MCF 10A (cell line): ENCODE measurements around the gene KCTD14. TPM values are rescaled to one million over a fixed set of nuclear protein-coding genes. Genes with fewer than 3 reads are reported as not detected.

ENCODE experiments used
- BruUV-seq: library from RNA; stranded (reverse); fragments of 400-500 nt; replicated peaks from 2 replicates; lab custom pipeline; 2021; lab: Mats Ljungman, UMichigan
- CTCF ChIA-PET: fragments of 300-600 bp; sonication (Branson Sonifier 250); formaldehyde crosslinking; extraction: SDS; loops from one replicate; lab custom pipeline; 2021; ENCODE audit warnings: antibody characterized with exemption, inconsistent platforms; lab: Yijun Ruan, JAX
- POLR2A ChIA-PET: fragments of 300-600, 350-650 bp; sonication (Branson Sonifier 250); formaldehyde crosslinking; extraction: SDS; loops from one replicate; lab custom pipeline; 2020; ENCODE audit warnings: antibody characterized with exemption, inconsistent platforms; lab: Yijun Ruan, JAX
- DNase-seq: peaks from one replicate; pipeline ENCODE4 v3.0.0-alpha.2; 2018; ENCODE audit not compliant: unreplicated experiment
- H3K27ac Mint-ChIP-seq: one replicate; pipeline ENCODE4 v1.8.0; 2022; ENCODE audit warnings: mild to moderate bottlenecking, low read depth, mixed read lengths; ENCODE audit not compliant: unreplicated experiment
- H3K27me3 Mint-ChIP-seq: one replicate; pipeline ENCODE4 v1.8.0; 2022; ENCODE audit warnings: mixed read lengths; ENCODE audit not compliant: insufficient read depth, unreplicated experiment
- H3K36me3 Mint-ChIP-seq: one replicate; pipeline ENCODE4 v1.8.0; 2022; ENCODE audit warnings: mild to moderate bottlenecking, moderate library complexity, mixed read lengths; ENCODE audit not compliant: insufficient read depth, unreplicated experiment
- H3K4me1 Mint-ChIP-seq: one replicate; pipeline ENCODE4 v1.8.0; 2022; ENCODE audit warnings: mixed read lengths; ENCODE audit not compliant: insufficient read depth, unreplicated experiment
- H3K4me3 Mint-ChIP-seq: one replicate; pipeline ENCODE4 v1.8.0; 2022; ENCODE audit warnings: mild to moderate bottlenecking, moderate library complexity, mixed read lengths; ENCODE audit not compliant: unreplicated experiment
- H3K9me3 Mint-ChIP-seq: one replicate; pipeline ENCODE4 v1.8.0; 2022; ENCODE audit warnings: mixed read lengths; ENCODE audit not compliant: unreplicated experiment
- intact Hi-C: fragments of 100-400 bp; cut with micrococcal nuclease; formaldehyde crosslinking; loops from 2 replicates; pipeline ENCODE4 v1.14.1; 2022
- total RNA-seq: library from RNA; stranded (reverse); gene quantifications from 2 replicates; pipeline ENCODE4 v1.2.3, GENCODE V29; 2022
- TF ChIP-seq, protein P1 (sequence below): fragments of 200-600 bp; IDR thresholded peaks from one replicate; pipeline ENCODE4 v1.8.0; 2022; ENCODE audit warnings: antibody characterized with exemption, mild to moderate bottlenecking; ENCODE audit not compliant: unreplicated experiment

KCTD14 gene
- total RNA-seq, 1 experiment from 2014 or later: 2.2 TPM

DNA sequence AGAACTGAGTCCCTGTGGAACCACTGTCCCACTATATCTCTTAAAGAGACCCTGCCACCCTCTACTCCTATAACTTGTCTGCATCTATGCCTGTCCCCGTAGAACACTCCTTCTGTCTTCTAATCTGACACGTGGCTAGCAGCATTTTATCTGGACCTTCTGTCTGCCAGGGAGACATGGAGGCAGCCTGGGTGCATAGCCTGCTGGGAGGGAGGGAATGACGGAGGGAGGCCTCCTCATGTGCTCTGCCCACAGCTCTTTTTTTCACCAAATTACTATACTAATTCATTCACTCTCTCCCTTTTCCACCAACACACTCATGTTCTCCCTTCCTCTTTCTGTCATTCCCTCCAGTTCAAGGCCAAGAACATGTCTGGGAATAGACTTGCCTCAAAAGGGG, 33.0 kb upstream of the KCTD14 start:
- ChIA-PET CTCF (interaction anchor here (1.2 to 3.1 kb wide), 2 partner anchors 11 to 280 kb away, joined by 3 to 19 read pairs; no protein-coding TSS in a partner anchor), POLR2A (no interaction called here)
- Mint-ChIP-seq H3K27ac (no peak overlapping the region), H3K4me3 (no peak overlapping the region), H3K36me3 (peaks cover 6% of the 10 kb centered on the region), H3K4me1 (peaks cover 10% of the 10 kb centered on the region), H3K27me3 (no peaks in the 10 kb centered on the region), H3K9me3 (no peaks in the 10 kb centered on the region)
- BruUV-seq: no TSS peak
- TF ChIP-seq, protein P1, sequence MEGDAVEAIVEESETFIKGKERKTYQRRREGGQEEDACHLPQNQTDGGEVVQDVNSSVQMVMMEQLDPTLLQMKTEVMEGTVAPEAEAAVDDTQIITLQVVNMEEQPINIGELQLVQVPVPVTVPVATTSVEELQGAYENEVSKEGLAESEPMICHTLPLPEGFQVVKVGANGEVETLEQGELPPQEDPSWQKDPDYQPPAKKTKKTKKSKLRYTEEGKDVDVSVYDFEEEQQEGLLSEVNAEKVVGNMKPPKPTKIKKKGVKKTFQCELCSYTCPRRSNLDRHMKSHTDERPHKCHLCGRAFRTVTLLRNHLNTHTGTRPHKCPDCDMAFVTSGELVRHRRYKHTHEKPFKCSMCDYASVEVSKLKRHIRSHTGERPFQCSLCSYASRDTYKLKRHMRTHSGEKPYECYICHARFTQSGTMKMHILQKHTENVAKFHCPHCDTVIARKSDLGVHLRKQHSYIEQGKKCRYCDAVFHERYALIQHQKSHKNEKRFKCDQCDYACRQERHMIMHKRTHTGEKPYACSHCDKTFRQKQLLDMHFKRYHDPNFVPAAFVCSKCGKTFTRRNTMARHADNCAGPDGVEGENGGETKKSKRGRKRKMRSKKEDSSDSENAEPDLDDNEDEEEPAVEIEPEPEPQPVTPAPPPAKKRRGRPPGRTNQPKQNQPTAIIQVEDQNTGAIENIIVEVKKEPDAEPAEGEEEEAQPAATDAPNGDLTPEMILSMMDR: no peak
- no peak for DNase-seq
- intact Hi-C loops: no loop called here

DNA sequence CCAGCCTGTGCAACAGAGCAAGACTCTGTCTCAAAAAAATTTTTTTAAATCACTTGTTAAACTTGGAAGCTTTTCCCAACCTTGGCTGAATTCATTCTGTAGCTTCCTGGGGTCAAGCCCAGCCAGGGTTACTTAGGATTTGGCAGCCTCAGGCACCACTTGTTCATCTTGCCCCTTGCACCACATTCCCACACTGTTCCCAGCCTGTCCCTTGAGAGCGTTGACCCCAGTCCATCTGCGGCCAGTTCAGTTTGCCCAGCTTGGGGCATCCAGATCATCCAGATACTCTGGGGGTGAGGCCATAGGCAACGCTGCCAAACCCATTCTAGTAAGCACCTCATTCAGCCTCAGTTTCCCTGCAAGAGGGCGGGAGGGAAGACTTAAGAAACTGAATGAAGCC, 31.9 kb upstream of the KCTD14 start:
- Mint-ChIP-seq H3K27me3 (no peaks in the 10 kb centered on the region), H3K36me3 (peaks cover 4% of the 10 kb centered on the region), H3K4me1 (peaks cover 13% of the 10 kb centered on the region), H3K9me3 (no peaks in the 10 kb centered on the region), H3K27ac (no peak overlapping the region), H3K4me3 (no peak overlapping the region)
- BruUV-seq: no TSS peak
- ChIA-PET CTCF (interaction anchor here (1.2 to 3.1 kb wide), 5 partner anchors 10 to 279 kb away, joined by 3 to 19 read pairs (median 5); no protein-coding TSS in a partner anchor), POLR2A (interaction anchor here (0.8 to 1.7 kb wide), 3 partner anchors 15 to 60 kb away, joined by 3 to 5 read pairs (median 3); partner anchors contain the start of genes INTS4 and NDUFC2)
- no peak for DNase-seq
- intact Hi-C loops: no loop called here
- TF ChIP-seq, protein P1: no peak

DNA sequence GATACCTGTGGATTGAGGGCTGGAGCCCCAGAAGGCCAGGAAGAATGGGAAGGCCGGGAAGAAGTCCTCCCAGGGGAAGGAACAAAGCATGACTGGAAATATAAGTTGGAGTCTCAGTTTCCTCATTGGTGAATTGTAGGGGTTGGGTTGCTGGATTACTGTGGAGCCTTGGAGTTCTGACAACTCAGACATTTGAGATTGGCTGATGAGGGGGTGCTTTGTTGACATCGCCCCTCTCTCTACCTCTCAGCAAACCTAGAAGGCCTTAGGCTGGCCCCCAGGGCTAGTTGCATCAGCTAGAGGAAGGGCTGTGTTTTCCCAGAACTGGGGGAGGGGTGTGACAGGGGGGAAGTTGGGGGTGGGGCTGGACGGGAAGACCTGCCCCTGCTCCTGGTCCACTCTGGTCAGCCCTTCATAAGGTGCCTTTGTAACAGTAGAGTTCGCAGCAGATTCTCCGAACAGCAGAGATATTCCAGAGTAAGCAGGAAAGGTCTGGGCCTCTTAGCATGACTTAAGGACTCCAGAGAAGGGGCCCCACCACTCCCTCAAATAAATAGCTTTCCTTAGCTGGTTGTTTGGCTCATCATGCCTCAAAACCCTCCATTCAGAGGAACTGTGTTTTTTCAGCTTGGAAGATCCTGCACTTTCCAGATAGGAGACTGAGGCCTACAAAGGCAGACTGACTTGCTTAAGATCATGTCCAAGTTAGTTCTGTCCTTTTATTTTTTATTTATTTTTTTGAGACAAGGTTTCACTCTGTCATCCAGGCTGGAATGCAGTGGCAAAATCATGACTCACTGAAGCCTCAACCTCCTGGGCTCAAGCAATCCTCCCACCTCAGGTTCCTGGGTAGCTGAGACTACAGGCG, 28.1 kb upstream of the KCTD14 start:
- Mint-ChIP-seq H3K27ac (peak overlapping the region; percentile 79), H3K9me3 (no peaks in the 10 kb centered on the region), H3K4me1 (peaks cover 15% of the 10 kb centered on the region), H3K36me3 (no peaks in the 10 kb centered on the region), H3K4me3 (no peak overlapping the region), H3K27me3 (no peaks in the 10 kb centered on the region)
- peak; percentile 76 for DNase-seq
- ChIA-PET POLR2A (interaction anchor here (1.1 kb wide), 1 partner anchor 11 kb away, joined by 4 read pairs; no protein-coding TSS in a partner anchor), CTCF (interaction anchor here (0.9 kb wide), 1 partner anchor 57 kb away, joined by 4 read pairs; no protein-coding TSS in a partner anchor)
- no TSS peak for BruUV-seq
- intact Hi-C loops: loop anchor here (1.0 kb wide), 1 partner anchor 28 kb away; the partner anchor contains the start of gene NDUFC2
- TF ChIP-seq, protein P1: no peak

DNA sequence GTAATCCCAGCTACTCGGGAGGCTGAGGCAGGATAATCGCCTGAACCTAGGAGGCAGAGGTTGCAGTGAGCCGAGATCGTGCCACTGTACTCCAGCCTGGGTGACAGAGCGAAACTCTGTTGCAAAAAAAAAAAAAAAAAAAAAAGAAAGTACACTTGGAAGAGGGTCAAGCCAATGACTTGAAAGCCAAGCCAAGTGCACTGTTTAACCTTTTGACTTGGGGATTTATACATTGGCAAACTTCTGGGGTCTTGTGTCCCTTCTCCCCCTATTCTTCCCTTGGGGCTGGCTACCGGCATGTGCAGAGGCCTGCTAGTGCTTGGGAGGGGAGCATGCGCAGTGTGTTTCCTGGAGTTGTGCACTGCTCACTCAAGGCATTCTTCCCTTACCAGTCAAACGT, 26.3 kb upstream of the KCTD14 start:
- CTCF ChIA-PET: interaction anchor here (0.5 to 2.0 kb wide), 2 partner anchors 50 to 227 kb away, joined by 4 to 7 read pairs; no protein-coding TSS in a partner anchor
- intact Hi-C loops: no loop called here
- TF ChIP-seq, protein P1: no peak
- Mint-ChIP-seq H3K4me1 (peaks cover 14% of the 10 kb centered on the region), H3K36me3 (no peaks in the 10 kb centered on the region), H3K27ac (no peak overlapping the region), H3K27me3 (no peaks in the 10 kb centered on the region), H3K9me3 (no peaks in the 10 kb centered on the region), H3K4me3 (no peak overlapping the region)
- DNase-seq: no peak
- no TSS peak for BruUV-seq
- POLR2A ChIA-PET: interaction anchor here (0.6 kb wide), 1 partner anchor 467 kb away, joined by 3 read pairs; no protein-coding TSS in a partner anchor
